Posterior cingulate gyrus (tissue), 11 donors: Measurements from ENCODE around the gene CAMK1D.
"Not testable (repeated sequence)": the region's sequence is repeated elsewhere in the genome, so short reads cannot be mapped to it uniquely, and the experiment has no call there.

Experiments
- DNase-seq, 10 donors: peaks; one replicate each; pipeline versions ENCODE4 v3.0.0 to v3.0.0-alpha.2; 2020 to 2021; ENCODE audit warnings: mixed read lengths in 3 of 10
- intact Hi-C: fragments of 100-400 bp; cut with DNase I; formaldehyde crosslinking; loops from one replicate; pipeline ENCODE4 v1.15.1; 2023

CAMK1D gene

DNA sequence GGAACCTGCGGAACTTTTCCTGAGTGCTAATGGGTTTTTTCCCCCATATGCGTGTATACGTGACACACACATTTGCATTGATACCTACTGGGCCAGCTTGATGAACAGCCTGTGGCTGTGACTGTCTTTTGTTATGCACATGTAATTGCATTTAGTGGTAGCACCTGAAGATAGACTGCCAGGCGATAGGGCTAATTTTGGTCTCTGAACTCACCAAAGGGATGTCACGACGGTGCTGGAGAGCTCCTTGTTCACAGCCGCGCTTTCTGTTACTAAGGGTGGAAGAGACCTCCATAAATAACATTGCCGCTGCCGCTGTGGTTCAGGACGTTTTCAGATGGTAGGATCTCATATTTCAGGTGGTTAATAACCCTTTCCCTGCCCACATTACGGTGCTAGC is 133.2 kb downstream of the CAMK1D start:
- peak in 1 of 10 donors; percentile 13 for DNase-seq
- intact Hi-C loops, result no loop called here

- peak in 8 of 10 donors; percentile 58 to 96 (median 74) for DNase-seq
- intact Hi-C loops, result no loop called here
Measured at GRCh38 chr10:12484002-12484918, 134.9 kb downstream of the CAMK1D start.

GRCh38 chr10:12484941-12485805 is 135.8 kb downstream of the CAMK1D start:
- intact Hi-C loops, result no loop called here
- peak in 5 of 10 donors; percentile 35 to 85 (median 42) for DNase-seq

DNA sequence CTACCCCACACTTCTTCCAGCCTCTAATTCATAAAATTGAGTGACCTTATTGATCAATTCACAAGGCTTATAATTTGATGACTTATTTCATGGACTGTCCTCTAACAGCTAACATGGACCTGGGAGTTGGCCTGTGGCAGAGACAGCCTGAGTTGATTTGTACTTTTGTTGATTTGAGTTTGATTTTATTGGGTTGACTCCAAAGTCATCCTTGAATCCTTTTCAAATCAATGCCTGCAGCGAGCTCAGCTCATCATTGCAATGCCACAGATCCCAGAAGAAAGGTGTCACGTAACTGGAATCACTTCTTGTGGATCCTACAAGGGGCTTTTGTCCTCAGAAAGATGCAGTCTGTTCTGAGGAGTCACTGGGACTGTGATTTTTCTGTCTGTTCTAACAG is 138.0 kb downstream of the CAMK1D start:
- no peak for DNase-seq
- intact Hi-C loops, result no loop called here

- DNase-seq, result peak in 1 of 10 donors; percentile 55
- intact Hi-C loops, result no loop called here
Measured at GRCh38 chr10:12488626-12489025, 139.3 kb downstream of the CAMK1D start.

DNA sequence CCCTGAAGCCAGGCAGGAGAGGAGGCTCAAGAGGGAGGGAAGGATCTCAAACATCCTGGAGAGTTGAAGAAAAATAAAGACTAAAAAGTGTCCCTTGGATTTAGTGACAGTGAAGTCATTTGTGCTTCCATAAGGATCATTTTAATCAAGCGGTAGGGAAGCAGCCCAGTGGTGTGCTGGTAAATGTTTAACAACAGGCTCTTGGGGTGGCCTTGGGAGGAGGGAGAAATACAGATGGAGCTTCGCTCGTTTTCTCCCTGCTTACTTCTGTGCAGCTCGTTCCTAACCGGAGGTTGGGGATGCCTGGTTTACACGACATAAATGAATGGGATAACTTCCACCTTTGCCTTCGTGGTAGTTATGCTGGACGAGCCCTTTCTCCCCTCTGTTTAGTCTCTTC is 140.0 kb downstream of the CAMK1D start:
- no peak for DNase-seq
- intact Hi-C loops, result no loop called here

DNA sequence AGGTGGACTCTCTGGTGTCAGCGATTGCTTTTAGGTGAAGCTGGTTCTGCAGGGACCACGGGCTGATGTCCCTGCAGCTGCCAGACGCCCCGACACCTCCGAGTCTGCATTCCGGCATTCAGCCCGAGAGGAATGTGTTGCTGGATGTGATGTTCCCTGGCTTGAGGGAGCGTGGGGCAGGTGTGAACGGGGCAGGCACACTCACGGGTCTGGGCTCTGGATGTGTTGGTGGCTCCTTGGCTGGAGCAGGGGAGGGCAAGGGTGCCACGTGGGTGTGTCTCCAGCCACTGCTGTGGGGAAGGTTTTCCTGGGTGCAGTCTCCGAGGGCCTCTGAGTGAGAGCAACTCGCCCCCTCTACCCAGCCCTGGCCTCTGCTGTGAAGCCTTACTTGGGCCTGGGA is 140.5 kb downstream of the CAMK1D start:
- intact Hi-C loops, result no loop called here
- peak in 1 of 10 donors; percentile 50 for DNase-seq

DNA sequence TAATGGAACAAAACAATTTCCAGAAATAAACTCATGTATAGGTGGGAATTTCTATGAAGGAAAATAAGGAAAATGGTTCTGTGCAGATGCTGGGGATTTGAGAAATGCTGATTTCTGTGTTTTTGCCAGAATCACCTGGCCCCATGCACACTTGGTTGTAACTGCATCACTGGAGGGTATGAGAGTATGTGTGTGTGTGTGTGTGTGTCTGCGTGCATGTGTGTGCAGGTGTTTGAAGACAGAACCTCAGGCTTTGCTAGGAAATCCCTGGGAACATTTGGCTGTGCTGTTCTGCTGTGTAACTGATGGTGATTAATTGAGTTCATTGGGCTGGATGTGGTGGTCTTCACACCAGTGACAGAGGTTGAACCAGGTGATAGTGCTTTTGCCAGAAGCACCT is 141.6 kb downstream of the CAMK1D start:
- peak in 1 of 10 donors; percentile 14 for DNase-seq
- intact Hi-C loops, result no loop called here

DNA sequence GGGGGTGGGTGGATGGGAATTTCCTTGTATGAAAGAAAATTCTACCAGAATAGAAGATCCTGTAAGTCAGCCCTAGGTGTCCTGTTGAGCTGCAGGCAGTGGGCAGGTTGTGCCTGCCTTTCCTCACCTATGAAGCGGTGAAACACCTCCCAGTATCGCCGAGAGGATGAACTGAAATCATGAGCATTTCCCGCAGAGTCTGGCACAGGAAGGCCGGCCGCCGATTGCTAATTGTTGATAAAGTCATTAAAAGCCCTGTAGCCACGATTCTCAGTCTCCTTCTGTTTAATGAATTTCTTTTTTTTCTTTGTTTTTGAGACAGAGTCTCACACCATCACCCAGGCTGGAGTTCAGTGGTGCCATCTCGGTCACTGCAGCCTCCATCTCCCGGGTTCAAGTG is 142.1 kb downstream of the CAMK1D start:
- intact Hi-C loops, result no loop called here
- DNase-seq, result peak in 1 of 10 donors; percentile 28

- peak in 1 of 10 donors; percentile 68 for DNase-seq
- intact Hi-C loops, result no loop called here
Measured at GRCh38 chr10:12492016-12492415, 142.7 kb downstream of the CAMK1D start.

DNA sequence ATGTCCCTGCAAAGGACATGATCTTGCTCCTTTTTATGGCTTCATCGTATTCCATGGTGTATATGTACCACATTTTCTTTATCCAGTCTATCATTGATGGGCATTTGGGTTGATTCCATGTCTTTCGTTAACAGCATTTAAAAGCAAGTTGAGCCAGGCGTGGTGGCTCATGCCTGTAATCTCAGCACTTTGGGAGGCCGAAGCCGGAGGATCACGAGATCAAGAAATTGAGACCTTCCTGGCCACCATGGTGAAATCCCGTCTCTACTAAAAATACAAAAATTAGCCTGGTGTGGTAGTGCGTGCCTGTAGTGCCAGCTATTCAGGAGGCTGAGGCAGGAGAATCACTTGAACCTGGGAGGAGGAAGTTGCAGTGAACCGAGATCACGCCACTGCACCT is 147.7 kb downstream of the CAMK1D start:
- peak in 1 of 10 donors; percentile 29 for DNase-seq
- intact Hi-C loops, result not testable (repeated sequence)

DNA sequence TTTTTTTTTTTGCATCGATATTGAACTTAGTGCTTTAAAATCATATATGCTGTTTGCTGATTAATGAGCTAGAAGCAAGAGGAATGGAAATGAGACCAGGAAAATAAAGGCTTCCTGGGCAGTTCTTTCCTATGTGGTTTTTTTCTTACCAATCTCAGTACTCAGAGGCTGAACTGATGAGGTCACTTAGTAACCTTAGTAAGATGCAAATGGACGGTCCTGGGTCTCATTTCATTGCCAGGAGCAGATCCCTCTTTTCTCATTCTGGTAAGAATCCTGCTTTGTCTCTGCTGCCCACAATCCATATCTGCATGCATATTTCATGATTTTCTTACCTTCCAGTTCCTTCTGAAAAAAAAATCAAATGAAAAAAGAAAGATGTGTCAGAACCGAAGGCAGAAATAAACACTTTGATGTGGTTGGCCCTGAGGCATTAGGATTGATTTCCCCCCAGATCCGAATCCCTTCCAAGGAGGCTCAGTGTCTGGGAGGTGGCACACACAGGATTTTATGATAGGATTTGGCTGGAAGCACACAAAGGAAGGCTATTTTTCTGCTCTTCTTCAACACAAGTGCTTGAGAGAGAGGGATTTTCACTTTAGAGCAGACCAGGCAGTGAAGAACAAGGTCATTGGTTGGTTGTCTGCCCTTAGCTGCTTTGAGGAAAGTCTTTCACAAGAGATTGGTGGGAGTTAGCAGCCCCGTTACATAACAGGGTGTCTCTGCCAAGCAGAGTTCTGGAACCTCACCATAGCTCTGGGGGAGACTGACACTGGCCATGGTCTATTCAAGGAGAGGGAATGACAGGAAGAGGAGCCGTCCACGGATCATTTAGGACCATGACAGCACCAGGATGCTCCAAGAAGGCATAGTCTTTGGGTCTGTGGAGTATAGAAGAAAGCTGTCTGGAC is 150.0 kb downstream of the CAMK1D start:
- intact Hi-C loops, result no loop called here

DNA sequence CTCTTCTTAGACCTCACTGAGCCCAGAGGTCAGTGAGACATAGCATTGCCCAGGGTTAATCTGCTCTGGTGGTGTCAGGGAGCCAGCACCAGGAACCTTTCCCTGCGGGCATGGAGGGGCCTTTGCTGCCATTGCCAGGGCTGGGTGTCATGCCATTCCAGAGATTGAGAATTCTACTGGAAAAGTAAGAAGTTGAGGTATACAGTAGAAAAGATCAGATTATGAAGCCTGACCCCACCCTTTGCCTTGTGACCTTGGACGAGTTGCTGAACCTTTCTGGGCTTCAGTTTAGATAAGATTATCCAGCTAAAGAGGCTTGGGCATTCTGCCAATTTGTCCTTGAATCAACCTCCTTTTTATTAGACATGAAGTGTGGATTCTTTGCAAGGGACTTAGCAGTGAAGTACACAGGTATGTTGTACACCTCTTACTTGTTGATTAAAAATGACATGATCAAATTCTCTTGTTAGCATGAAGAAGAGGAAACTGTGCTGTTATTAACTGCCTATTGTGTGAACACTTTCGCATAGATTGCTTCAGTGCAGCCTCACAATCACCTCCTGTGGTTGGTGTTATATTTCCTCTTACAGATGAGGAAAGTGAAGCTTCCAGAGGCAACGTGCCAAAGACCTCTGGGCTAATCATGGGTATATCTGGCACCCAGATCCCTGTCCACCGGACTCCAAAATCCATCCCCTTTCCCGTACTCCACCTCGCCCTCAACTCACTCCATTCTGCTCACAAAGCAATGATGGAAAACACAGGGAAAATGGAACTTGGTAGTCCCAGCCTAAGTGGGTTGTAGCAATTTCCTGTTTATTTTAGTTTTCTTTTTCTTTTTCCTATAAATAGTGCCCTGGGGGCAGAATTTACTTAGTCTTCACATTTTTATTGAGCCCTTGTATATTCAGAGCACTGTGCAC is 151.3 kb downstream of the CAMK1D start:
- intact Hi-C loops, result no loop called here
- peak in 1 of 10 donors; percentile 55 for DNase-seq

More for the DNA sequence above, 150.0 kb downstream of the CAMK1D start:
- peak in 3 of 10 donors; percentile 39 to 87 (median 40) for DNase-seq

- peak in 1 of 10 donors; percentile 33 for DNase-seq
- intact Hi-C loops, result no loop called here
Measured at GRCh38 chr10:12501324-12501723, 152.0 kb downstream of the CAMK1D start.

DNA sequence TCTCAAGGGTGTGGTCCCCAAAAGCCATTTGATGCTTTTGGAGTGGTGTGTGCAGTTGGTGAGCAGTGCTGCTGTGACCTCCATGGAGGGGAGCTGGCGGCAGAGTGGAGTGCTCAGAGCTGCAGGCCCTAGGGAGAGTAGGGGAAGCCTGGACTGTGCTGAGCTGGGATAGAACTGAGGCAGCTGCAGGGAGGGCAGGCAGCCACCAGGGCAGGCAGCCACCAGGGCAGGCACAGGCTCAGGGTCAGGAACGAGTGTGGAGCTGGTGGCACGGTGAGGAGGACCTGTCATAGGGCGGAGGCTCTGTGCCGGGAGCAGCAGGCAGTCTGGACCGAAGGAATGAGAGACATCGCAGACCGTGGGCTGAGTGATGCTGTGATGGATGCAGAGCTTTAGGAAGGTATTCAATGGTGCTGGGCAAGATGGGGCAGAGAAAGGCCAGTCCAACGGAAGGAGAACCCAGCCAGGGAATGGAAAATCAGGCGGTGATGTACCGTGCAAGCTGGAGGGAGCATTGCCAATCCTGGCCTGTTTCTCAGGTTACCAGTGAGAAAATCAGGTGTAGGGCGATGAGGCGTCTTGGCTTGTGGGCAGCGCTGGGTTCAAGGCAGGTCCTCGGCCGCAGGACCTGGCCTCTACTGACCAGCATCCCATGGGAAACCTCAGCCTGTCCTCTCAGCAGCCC is 152.6 kb downstream of the CAMK1D start:
- peak in 1 of 10 donors; percentile 85 for DNase-seq

GRCh38 chr10:12502526-12503274 is 153.4 kb downstream of the CAMK1D start:
- intact Hi-C loops, result no loop called here
- peak in 1 of 10 donors; percentile 68 for DNase-seq

More for the DNA sequence above, 152.6 kb downstream of the CAMK1D start:
- intact Hi-C loops, result no loop called here

- DNase-seq, result peak in 1 of 10 donors; percentile 13
- intact Hi-C loops, result no loop called here
Measured at GRCh38 chr10:12503311-12503710, 154.0 kb downstream of the CAMK1D start.

- peak in 1 of 10 donors; percentile 10 for DNase-seq
- intact Hi-C loops, result no loop called here
Measured at GRCh38 chr10:12504176-12504575, 154.8 kb downstream of the CAMK1D start.
